Measurements from ENCODE around the gene PTPRZ1.

PTPRZ1 gene

DNA sequence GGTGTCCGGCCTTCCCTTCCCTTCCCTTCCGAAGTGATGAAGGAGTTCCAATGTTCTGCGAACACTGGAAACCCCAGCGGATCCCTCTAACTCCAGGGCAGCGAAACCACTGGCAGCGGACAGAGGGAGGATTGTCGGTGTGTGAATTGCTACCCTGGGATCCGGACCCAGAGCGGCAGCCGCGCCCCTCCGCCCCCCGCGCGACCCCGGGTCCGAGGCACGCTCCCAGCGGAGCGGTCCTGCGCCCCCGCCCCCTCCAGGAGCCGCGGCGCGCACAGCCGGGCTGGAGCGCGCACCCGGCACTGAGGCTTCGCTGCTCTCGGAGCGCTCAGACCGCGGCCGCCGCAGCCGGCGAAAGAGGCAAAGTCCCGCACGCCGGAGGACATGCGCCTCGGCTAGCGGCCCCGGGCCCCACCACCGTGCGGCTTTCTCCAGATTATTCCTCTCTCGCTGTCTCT lies at the start of gene PTPRZ1:
Gene PTPRZ1 (plus strand): TSS at position 331 of the 458 bp plus-strand sequence. CDS start 339 bp downstream, outside the sequence.
- DNase-seq (ENCODE audit: low spot score), result peak; percentile 24

DNA sequence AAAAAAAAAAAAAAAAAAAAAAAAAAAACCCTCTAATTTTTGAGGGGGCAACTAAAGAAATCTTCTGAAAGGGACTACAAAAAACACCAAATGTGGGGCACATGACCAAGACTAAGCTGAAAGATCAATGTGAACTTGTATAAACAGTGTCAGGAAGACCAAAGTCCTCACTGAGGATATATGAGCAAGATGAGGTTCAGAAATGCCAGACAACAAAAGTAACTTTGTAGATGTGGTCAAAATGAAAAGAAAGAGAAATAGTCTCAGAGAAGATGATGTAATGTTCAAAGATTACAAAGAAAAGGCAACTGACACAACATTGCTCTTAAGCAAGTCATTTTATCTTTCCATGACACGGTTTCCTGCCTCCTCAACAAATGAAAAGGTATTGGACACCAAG lies 48.7 kb upstream of the PTPRZ1 start:
- no peak for DNase-seq (ENCODE audit: low spot score)

- no peak for DNase-seq (ENCODE audit: low spot score)
Measured at GRCh38 chr7:121831351-121831750, 41.6 kb upstream of the PTPRZ1 start.

- no peak for DNase-seq (ENCODE audit: low spot score)
Measured at GRCh38 chr7:121831801-121832200, 41.2 kb upstream of the PTPRZ1 start.

DNA sequence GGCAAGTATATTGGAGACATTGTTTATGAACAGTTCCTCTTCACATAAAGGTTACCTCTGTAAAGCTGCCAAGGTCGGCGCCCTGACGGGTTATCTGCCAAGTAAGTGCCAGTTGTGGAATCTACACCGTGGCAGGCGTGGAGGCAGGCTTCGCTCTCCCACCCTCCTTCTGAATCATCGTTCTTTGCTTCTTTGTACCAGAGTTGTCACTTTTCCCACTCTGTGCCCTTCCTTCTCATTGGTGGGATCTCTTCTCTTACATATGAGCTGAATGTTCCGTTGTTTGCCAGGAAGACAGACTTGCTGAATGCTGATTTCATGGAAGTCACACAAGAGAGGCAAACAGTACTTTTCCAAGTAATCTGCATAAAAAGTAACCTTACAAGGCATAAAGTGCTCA lies 40.6 kb upstream of the PTPRZ1 start:
- DNase-seq (ENCODE audit: low spot score), result no peak

- DNase-seq (ENCODE audit: low spot score), result no peak
Measured at GRCh38 chr7:121833991-121834390, 39.0 kb upstream of the PTPRZ1 start.

- no peak for DNase-seq (ENCODE audit: low spot score)
Measured at GRCh38 chr7:121837462-121837861, 35.5 kb upstream of the PTPRZ1 start.

DNA sequence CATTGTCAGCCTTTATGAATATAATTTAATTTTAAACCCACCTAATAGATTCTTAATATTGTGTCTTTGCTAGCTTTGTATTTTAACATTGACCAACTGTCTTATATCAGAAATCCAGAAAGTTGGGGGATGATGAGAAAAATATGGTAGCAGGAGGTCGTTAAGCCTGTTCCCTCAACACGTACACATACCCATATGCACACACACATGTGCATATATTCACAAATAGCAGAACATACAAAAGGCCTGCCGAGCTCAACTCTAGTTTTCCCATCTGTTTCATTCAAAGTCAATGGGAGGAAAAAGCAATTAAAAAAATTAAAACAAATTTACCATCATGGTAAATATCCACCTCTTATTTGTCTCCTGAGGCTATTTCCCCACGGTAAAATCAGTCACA lies 25.9 kb upstream of the PTPRZ1 start:
- no peak for DNase-seq (ENCODE audit: low spot score)

DNA sequence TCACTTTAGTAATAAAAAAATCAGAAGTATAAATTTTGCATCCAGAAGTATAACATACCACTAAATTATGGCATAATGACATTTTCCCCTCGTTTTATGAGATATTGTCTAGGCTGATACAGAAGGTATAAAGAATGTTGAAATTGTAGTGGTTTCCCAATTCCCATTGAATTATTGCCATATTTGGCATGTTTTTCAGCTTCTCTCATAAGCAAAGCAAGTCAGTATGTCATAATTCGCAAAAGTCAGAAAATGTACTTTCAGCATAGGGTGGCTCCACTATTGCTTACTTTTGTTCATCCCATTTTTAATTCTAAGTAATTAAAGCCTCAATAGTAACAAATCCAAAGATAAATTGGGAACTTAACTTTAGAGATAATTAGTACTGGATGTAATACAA lies 19.7 kb upstream of the PTPRZ1 start:
- DNase-seq (ENCODE audit: low spot score), result no peak

DNA sequence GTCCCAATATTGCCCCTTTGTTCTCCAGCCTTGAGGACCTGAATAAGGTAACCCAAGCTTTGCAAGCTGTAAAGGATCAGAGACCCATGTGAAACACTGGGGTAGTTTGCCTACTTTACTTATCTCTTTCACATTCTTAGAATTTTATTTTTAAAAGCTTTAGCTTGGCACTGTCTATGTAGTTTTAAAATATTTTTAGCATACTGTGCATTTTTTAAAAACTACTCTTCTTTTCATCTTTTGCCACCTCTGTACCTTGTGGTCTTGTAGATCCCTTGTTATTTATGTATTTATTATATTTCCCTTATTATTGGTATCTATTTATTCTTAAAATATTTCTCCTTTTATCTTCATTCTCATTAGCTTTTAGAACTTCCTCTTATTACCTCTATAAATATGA lies 12.0 kb upstream of the PTPRZ1 start:
- no peak for DNase-seq (ENCODE audit: low spot score)

DNA sequence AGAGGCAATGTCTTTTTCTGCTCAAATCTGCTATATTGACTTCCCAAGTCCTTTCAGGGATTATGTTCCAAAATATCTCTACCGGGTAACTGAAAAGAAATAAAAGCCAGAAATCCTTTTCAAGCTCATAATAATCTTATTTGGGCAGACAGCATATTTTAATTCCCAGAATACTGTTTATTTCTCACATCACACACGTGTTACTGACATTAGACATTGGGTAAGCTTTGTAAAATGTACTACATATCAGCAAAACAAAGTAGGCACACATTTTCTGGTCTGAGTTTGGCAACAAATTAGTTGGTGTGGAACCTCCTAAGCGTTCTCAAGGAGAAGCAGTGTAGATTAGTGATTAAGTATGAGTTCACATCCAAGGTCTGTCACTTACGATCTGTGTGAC lies 10.4 kb upstream of the PTPRZ1 start:
- DNase-seq (ENCODE audit: low spot score), result no peak

- DNase-seq (ENCODE audit: low spot score), result no peak
Measured at GRCh38 chr7:121871188-121871587, 1.8 kb upstream of the PTPRZ1 start.

GRCh38 chr7:121873289-121874194 lies 581 bp downstream of the PTPRZ1 start:
- DNase-seq (ENCODE audit: low spot score), result peak; percentile 15

GRCh38 chr7:121874298-121874697 lies 1.3 kb downstream of the PTPRZ1 start:
- no peak for DNase-seq (ENCODE audit: low spot score)

- no peak for DNase-seq (ENCODE audit: low spot score)
Measured at GRCh38 chr7:121875203-121875602, 2.2 kb downstream of the PTPRZ1 start.

DNA sequence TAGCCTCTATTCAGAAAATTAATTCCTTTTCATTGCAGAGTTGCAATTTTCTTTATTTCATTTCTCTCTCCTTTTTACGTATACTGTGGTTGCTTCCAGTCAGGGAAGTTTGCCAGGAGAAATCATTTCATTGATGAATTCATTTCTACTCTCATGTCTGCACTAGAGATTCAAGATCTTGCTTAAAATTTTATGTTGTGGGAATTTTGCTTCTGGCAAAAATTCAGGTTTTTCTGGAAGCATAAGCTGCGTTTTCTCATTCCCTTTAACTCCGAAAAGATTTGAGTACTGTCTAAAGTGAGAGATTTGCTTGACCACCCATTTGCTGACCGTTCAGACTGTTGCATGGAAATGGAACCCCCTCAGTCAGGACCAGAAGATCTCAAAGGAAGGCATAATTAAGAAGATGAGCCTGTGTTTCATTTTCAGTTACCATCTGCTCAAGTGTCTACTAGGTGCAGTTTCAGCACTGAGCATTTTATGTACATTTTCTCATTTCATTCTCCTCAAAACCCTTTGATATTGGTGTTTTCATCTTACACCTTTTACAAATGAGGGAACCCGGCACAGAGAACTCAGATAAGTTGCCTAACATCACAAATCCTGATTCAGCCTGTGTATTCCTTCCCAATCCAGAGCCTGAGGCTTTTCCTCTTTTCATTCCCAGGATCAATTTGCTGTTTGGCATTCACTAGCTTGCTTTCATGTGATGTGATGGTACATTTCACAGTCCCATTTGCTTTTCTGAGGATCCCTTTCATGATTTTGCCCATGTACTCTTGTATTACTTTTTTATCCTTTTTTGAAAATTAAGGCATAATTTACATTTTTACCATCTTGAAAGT lies 3.9 kb downstream of the PTPRZ1 start:
- DNase-seq (ENCODE audit: low spot score), result no peak

GRCh38 chr7:121878918-121879464 lies 6.0 kb downstream of the PTPRZ1 start:
- no peak for DNase-seq (ENCODE audit: low spot score)

DNA sequence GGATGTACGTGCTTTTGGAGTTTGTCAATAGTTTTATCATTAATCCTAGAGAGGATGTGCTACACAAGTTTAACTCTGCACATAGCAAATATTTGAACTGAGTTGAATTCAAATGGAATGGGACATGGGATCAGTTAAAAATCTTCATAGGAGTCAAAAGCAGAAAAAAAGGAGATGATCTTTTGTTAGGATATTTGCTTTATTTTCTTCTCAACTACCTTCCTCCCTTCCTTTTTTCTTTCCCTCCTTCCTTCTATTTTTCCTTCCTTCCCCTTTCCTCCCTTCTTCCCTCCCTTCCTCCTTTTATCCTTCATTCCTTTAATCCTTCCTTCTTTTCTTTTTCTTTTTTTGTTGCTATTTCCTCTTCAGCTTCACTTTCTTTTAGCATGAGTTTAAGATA lies 6.6 kb downstream of the PTPRZ1 start:
- no peak for DNase-seq (ENCODE audit: low spot score)

GRCh38 chr7:121882731-121883130 lies 9.8 kb downstream of the PTPRZ1 start:
- DNase-seq (ENCODE audit: low spot score), result no peak

DNA sequence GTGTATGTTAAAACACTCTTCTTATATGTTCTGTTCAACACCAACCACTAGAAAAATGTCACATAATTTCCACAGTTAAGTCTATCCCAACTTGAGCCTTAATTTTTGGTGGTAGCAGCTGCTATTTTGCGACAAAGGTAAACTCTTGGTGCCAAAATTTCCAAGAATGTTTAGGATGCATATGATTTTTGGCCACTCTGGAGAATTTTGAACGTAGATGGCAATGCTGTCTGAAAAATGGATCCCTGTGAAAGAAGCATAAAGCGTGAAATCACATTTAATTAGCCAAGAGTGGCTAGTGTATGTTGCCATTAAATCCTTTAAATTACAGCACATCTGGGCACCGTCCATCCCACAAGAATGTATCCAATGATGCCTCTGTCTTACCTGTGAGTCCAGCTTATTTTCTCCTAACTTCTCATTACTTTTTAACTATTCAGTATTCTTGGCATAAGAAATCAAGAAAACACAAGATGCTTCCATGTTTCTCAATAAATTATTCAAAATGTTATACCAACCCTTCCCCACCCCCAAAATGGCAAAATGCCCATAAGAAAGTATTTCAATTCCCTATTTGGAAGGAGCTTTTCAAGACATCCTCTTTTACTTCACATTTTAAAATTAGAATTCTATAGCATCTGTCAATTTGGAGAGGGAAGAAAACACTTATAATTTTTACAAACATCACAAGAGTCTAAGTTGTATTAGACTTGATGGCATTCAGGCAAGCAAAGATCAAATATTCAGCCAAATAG lies 12.4 kb downstream of the PTPRZ1 start:
- DNase-seq (ENCODE audit: low spot score), result no peak

- no peak for DNase-seq (ENCODE audit: low spot score)
Measured at GRCh38 chr7:121887634-121888033, 14.7 kb downstream of the PTPRZ1 start.

GRCh38 chr7:121890833-121891232 lies 17.9 kb downstream of the PTPRZ1 start:
- no peak for DNase-seq (ENCODE audit: low spot score)

All from hepatic stellate cell (primary cell).